Measurements from ENCODE around the gene EFNA5. TPM values are rescaled to one million over a fixed set of nuclear protein-coding genes. Genes with fewer than 3 reads are reported as not detected.
A peak's percentile ranks its signal among the peaks of the same experiment; 100 is the strongest.

EFNA5 gene
- polyA plus RNA-seq, 1 donor = 6.1 TPM

GRCh38 chr5:107522456-107522855 is 148.3 kb downstream of the EFNA5 start:
- Histone ChIP-seq H3K9me3 (ENCODE audit: control insufficient read depth, low read depth, low read length) (no peaks in the 10 kb centered on the region), H3K4me1 (ENCODE audit: control insufficient read depth, insufficient read depth, low read length) (no peaks in the 10 kb centered on the region), H3K4me3 (ENCODE audit: low read length) (no peak overlapping the region), H3K27ac (ENCODE audit: low read length) (no peak overlapping the region), H3K36me3 (ENCODE audit: control insufficient read depth, insufficient read depth, low read length) (no peaks in the 10 kb centered on the region), H3K27me3 (ENCODE audit: control insufficient read depth, insufficient read depth, low read length) (no peaks in the 10 kb centered on the region)
- DNase-seq = no peak
- 100% methylated on average over 2 of the region's 4 CpGs for WGBS (ENCODE audit: insufficient coverage, low lambda C conversion rate)

GRCh38 chr5:107519900-107520354 is 150.8 kb downstream of the EFNA5 start:
- Histone ChIP-seq H3K36me3 (ENCODE audit: control insufficient read depth, insufficient read depth, low read length) (no peaks in the 10 kb centered on the region), H3K9me3 (ENCODE audit: control insufficient read depth, low read depth, low read length) (no peaks in the 10 kb centered on the region), H3K27me3 (ENCODE audit: control insufficient read depth, insufficient read depth, low read length) (no peaks in the 10 kb centered on the region), H3K27ac (ENCODE audit: low read length) (no peak overlapping the region), H3K4me3 (ENCODE audit: low read length) (no peak overlapping the region), H3K4me1 (ENCODE audit: control insufficient read depth, insufficient read depth, low read length) (no peaks in the 10 kb centered on the region)
- peak in 1 of 2 donors; percentile 41 for DNase-seq
- WGBS (ENCODE audit: insufficient coverage, low lambda C conversion rate) = no CpG with 5 or more reads among the region's 6 CpGs

GRCh38 chr5:107518616-107519015 is 152.1 kb downstream of the EFNA5 start:
- DNase-seq = no peak
- Histone ChIP-seq H3K36me3 (ENCODE audit: control insufficient read depth, insufficient read depth, low read length) (no peaks in the 10 kb centered on the region), H3K4me3 (ENCODE audit: low read length) (no peak overlapping the region), H3K9me3 (ENCODE audit: control insufficient read depth, low read depth, low read length) (no peaks in the 10 kb centered on the region), H3K27me3 (ENCODE audit: control insufficient read depth, insufficient read depth, low read length) (no peaks in the 10 kb centered on the region), H3K27ac (ENCODE audit: low read length) (no peak overlapping the region), H3K4me1 (ENCODE audit: control insufficient read depth, insufficient read depth, low read length) (no peaks in the 10 kb centered on the region)
- 100% methylated on average over 1 of the region's 2 CpGs for WGBS (ENCODE audit: insufficient coverage, low lambda C conversion rate)

- no peak overlapping the region for H3K27ac ChIP-seq (ENCODE audit: low read length)
- no peaks in the 10 kb centered on the region for H3K4me1 ChIP-seq (ENCODE audit: control insufficient read depth, insufficient read depth, low read length)
- H3K27me3 ChIP-seq (ENCODE audit: control insufficient read depth, insufficient read depth, low read length) = no peaks in the 10 kb centered on the region
- WGBS (ENCODE audit: insufficient coverage, low lambda C conversion rate) = 100% methylated on average over 1 of the region's 6 CpGs
- H3K9me3 ChIP-seq (ENCODE audit: control insufficient read depth, low read depth, low read length) = no peaks in the 10 kb centered on the region
- no peak for DNase-seq
- H3K36me3 ChIP-seq (ENCODE audit: control insufficient read depth, insufficient read depth, low read length) = no peaks in the 10 kb centered on the region
- H3K4me3 ChIP-seq (ENCODE audit: low read length) = no peak overlapping the region
Observed at GRCh38 chr5:107518190-107518589, 152.5 kb downstream of the EFNA5 start.

- H3K9me3 ChIP-seq (ENCODE audit: control insufficient read depth, low read depth, low read length) = no peaks in the 10 kb centered on the region
- H3K36me3 ChIP-seq (ENCODE audit: control insufficient read depth, insufficient read depth, low read length) = no peaks in the 10 kb centered on the region
- no peak for DNase-seq
- no peak overlapping the region for H3K4me3 ChIP-seq (ENCODE audit: low read length)
- H3K4me1 ChIP-seq (ENCODE audit: control insufficient read depth, insufficient read depth, low read length) = no peaks in the 10 kb centered on the region
- H3K27ac ChIP-seq (ENCODE audit: low read length) = no peak overlapping the region
- WGBS (ENCODE audit: insufficient coverage, low lambda C conversion rate) = 90% methylated on average over 4 of the region's 10 CpGs
- H3K27me3 ChIP-seq (ENCODE audit: control insufficient read depth, insufficient read depth, low read length) = no peaks in the 10 kb centered on the region
Observed at GRCh38 chr5:107517185-107518033, 153.3 kb downstream of the EFNA5 start.

GRCh38 chr5:107516452-107517184 is 154.1 kb downstream of the EFNA5 start:
- DNase-seq = no peak
- H3K4me1 ChIP-seq (ENCODE audit: control insufficient read depth, insufficient read depth, low read length) = no peaks in the 10 kb centered on the region
- no peak overlapping the region for H3K27ac ChIP-seq (ENCODE audit: low read length)
- H3K9me3 ChIP-seq (ENCODE audit: control insufficient read depth, low read depth, low read length) = no peaks in the 10 kb centered on the region
- no peaks in the 10 kb centered on the region for H3K36me3 ChIP-seq (ENCODE audit: control insufficient read depth, insufficient read depth, low read length)
- WGBS (ENCODE audit: insufficient coverage, low lambda C conversion rate) = 60% methylated on average over 1 of the region's 3 CpGs
- no peak overlapping the region for H3K4me3 ChIP-seq (ENCODE audit: low read length)
- no peaks in the 10 kb centered on the region for H3K27me3 ChIP-seq (ENCODE audit: control insufficient read depth, insufficient read depth, low read length)

GRCh38 chr5:107515521-107516080 is 155.1 kb downstream of the EFNA5 start:
- no peak for DNase-seq
- WGBS (ENCODE audit: insufficient coverage, low lambda C conversion rate) = 100% methylated on average over 1 of the region's 7 CpGs
- Histone ChIP-seq H3K36me3 (ENCODE audit: control insufficient read depth, insufficient read depth, low read length) (no peaks in the 10 kb centered on the region), H3K4me3 (ENCODE audit: low read length) (no peak overlapping the region), H3K27ac (ENCODE audit: low read length) (no peak overlapping the region), H3K27me3 (ENCODE audit: control insufficient read depth, insufficient read depth, low read length) (no peaks in the 10 kb centered on the region), H3K4me1 (ENCODE audit: control insufficient read depth, insufficient read depth, low read length) (no peaks in the 10 kb centered on the region), H3K9me3 (ENCODE audit: control insufficient read depth, low read depth, low read length) (no peaks in the 10 kb centered on the region)

- Histone ChIP-seq H3K27ac (ENCODE audit: low read length) (no peak overlapping the region), H3K4me3 (ENCODE audit: low read length) (no peak overlapping the region), H3K9me3 (ENCODE audit: control insufficient read depth, low read depth, low read length) (no peaks in the 10 kb centered on the region), H3K27me3 (ENCODE audit: control insufficient read depth, insufficient read depth, low read length) (no peaks in the 10 kb centered on the region), H3K36me3 (ENCODE audit: control insufficient read depth, insufficient read depth, low read length) (no peaks in the 10 kb centered on the region), H3K4me1 (ENCODE audit: control insufficient read depth, insufficient read depth, low read length) (no peaks in the 10 kb centered on the region)
- DNase-seq = no peak
- WGBS (ENCODE audit: insufficient coverage, low lambda C conversion rate) = no CpG with 5 or more reads among the region's 2 CpGs
Observed at GRCh38 chr5:107514305-107514704, 156.4 kb downstream of the EFNA5 start.

- DNase-seq = no peak
- no peak overlapping the region for H3K4me3 ChIP-seq (ENCODE audit: low read length)
- WGBS (ENCODE audit: insufficient coverage, low lambda C conversion rate) = 50% methylated on average over 1 of the region's 10 CpGs
- no peaks in the 10 kb centered on the region for H3K27me3 ChIP-seq (ENCODE audit: control insufficient read depth, insufficient read depth, low read length)
- H3K27ac ChIP-seq (ENCODE audit: low read length) = no peak overlapping the region
- H3K36me3 ChIP-seq (ENCODE audit: control insufficient read depth, insufficient read depth, low read length) = no peaks in the 10 kb centered on the region
- no peaks in the 10 kb centered on the region for H3K4me1 ChIP-seq (ENCODE audit: control insufficient read depth, insufficient read depth, low read length)
- H3K9me3 ChIP-seq (ENCODE audit: control insufficient read depth, low read depth, low read length) = no peaks in the 10 kb centered on the region
Observed at GRCh38 chr5:107513337-107514085, 157.2 kb downstream of the EFNA5 start.

- H3K9me3 ChIP-seq (ENCODE audit: control insufficient read depth, low read depth, low read length) = no peaks in the 10 kb centered on the region
- no peaks in the 10 kb centered on the region for H3K4me1 ChIP-seq (ENCODE audit: control insufficient read depth, insufficient read depth, low read length)
- H3K27me3 ChIP-seq (ENCODE audit: control insufficient read depth, insufficient read depth, low read length) = no peaks in the 10 kb centered on the region
- 100% methylated on average over 1 of the region's 3 CpGs for WGBS (ENCODE audit: insufficient coverage, low lambda C conversion rate)
- DNase-seq = no peak
- H3K4me3 ChIP-seq (ENCODE audit: low read length) = no peak overlapping the region
- no peak overlapping the region for H3K27ac ChIP-seq (ENCODE audit: low read length)
- H3K36me3 ChIP-seq (ENCODE audit: control insufficient read depth, insufficient read depth, low read length) = no peaks in the 10 kb centered on the region
Observed at GRCh38 chr5:107512029-107512428, 158.7 kb downstream of the EFNA5 start.
